ENCODE results near the gene MELK. TPM values are rescaled to one million over a fixed set of nuclear protein-coding genes. Genes with fewer than 3 reads are reported as not detected.

The MELK gene
- total and polyA plus RNA-seq, 10 of the 15 experiments (the other 5 are each of a cell fraction or from before 2014, with no cell fraction given): 38.7 to 80.3 (median 51.6) TPM

DNA sequence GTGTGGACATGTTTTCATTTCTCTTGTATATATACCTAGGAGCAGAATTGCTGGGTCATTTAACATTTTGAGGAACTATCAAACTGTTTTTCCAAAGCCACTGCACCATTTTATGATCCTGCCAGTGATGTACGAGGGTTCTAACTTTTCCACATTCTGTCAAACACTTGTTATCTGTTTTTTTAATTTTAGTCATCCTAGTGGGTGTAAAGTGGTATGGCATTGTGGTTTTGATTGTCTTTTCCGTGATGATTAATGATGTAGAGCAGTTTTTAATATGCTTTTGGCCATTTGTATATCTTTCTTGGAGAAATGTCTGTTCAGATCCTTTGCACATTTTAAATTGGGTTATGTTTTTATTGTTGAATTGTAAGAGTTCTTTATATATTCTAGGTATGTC lies 107.0 kb downstream of the MELK start:
- no peak for TF ChIP-seq SMAD5 (IDR thresholded peaks at IDR 0.05; ENCODE audit: low read depth)
- no peak for TF ChIP-seq CREB1 (IDR thresholded peaks at IDR 0.05; ENCODE audit: low read depth)
- TF ChIP-seq, protein P1, sequence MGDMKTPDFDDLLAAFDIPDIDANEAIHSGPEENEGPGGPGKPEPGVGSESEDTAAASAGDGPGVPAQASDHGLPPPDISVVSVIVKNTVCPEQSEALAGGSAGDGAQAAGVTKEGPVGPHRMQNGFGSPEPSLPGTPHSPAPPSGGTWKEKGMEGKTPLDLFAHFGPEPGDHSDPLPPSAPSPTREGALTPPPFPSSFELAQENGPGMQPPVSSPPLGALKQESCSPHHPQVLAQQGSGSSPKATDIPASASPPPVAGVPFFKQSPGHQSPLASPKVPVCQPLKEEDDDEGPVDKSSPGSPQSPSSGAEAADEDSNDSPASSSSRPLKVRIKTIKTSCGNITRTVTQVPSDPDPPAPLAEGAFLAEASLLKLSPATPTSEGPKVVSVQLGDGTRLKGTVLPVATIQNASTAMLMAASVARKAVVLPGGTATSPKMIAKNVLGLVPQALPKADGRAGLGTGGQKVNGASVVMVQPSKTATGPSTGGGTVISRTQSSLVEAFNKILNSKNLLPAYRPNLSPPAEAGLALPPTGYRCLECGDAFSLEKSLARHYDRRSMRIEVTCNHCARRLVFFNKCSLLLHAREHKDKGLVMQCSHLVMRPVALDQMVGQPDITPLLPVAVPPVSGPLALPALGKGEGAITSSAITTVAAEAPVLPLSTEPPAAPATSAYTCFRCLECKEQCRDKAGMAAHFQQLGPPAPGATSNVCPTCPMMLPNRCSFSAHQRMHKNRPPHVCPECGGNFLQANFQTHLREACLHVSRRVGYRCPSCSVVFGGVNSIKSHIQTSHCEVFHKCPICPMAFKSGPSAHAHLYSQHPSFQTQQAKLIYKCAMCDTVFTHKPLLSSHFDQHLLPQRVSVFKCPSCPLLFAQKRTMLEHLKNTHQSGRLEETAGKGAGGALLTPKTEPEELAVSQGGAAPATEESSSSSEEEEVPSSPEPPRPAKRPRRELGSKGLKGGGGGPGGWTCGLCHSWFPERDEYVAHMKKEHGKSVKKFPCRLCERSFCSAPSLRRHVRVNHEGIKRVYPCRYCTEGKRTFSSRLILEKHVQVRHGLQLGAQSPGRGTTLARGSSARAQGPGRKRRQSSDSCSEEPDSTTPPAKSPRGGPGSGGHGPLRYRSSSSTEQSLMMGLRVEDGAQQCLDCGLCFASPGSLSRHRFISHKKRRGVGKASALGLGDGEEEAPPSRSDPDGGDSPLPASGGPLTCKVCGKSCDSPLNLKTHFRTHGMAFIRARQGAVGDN (IDR thresholded peaks at IDR 0.05): no peak
- no peak for TF ChIP-seq BACH1 (IDR thresholded peaks at IDR 0.05; ENCODE audit: borderline replicate concordance)
- TF ChIP-seq SPI1 (IDR thresholded peaks at IDR 0.05; ENCODE audit: borderline replicate concordance, insufficient read depth, low read depth, low read length): no peak
- TF ChIP-seq, protein P2, sequence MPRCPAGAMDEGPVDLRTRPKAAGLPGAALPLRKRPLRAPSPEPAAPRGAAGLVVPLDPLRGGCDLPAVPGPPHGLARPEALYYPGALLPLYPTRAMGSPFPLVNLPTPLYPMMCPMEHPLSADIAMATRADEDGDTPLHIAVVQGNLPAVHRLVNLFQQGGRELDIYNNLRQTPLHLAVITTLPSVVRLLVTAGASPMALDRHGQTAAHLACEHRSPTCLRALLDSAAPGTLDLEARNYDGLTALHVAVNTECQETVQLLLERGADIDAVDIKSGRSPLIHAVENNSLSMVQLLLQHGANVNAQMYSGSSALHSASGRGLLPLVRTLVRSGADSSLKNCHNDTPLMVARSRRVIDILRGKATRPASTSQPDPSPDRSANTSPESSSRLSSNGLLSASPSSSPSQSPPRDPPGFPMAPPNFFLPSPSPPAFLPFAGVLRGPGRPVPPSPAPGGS (IDR thresholded peaks at IDR 0.05; ENCODE audit: borderline replicate concordance, insufficient read depth, low read depth, low read length, poor library complexity, severe bottlenecking): no peak
- TF ChIP-seq STAT3 (IDR thresholded peaks at IDR 0.05; ENCODE audit: low read depth, low read length): no peak
- TF ChIP-seq EED (IDR thresholded peaks at IDR 0.05; ENCODE audit: low read depth): no peak
- TF ChIP-seq LARP7 (IDR thresholded peaks at IDR 0.05): no peak
- TF ChIP-seq BRCA1 (IDR thresholded peaks at IDR 0.05; ENCODE audit: low read depth, low read length): no peak
- TF ChIP-seq ATF7 (IDR thresholded peaks at IDR 0.05; ENCODE audit: low read depth): no peak
- 96% methylated on average over 2 of the region's 2 CpGs for WGBS (ENCODE audit: insufficient coverage, insufficient replicate concordance, low lambda C conversion rate, missing lambda C conversion rate)
- no peak overlapping the region for H3K4me3 ChIP-seq
- RAD21 ChIA-PET (ENCODE audit: unreplicated experiment): no interaction called here
- H3K9me3 ChIP-seq (replicated peaks; ENCODE audit: control insufficient read depth, insufficient read depth, low read length): no peaks in the 10 kb centered on the region; the same call in 1 of the 3 replicates
- H2AFZ ChIP-seq (ENCODE audit: control insufficient read depth, low read depth, low read length): no peak overlapping the region
- FAIRE-seq (no peak), DNase-seq (ENCODE audit: low read depth, low spot score) (no peak), ATAC-seq (no peak)
- no peaks in the 10 kb centered on the region for H4K20me1 ChIP-seq (ENCODE audit: control insufficient read depth, insufficient read depth)
- in situ Hi-C loops (cut with MboI) (no loop called here), intact Hi-C loops (cut with micrococcal nuclease; ENCODE audit: unreplicated experiment) (no loop called here)
- BruUV-seq (replicated peaks): no TSS peak
- H3K27me3 ChIP-seq (replicated peaks in 1 of 2; ENCODE audit: control insufficient read depth in 2 of 2, insufficient read depth in 2 of 2, low read length in 1 of 2): no peaks in the 10 kb centered on the region
- CTCF ChIA-PET: no interaction called here
- H3K36me3 ChIP-seq (ENCODE audit: control insufficient read depth in 2 of 2, insufficient read depth in 2 of 2, low read length in 1 of 2): peaks cover 0 to 3% of the 10 kb centered on the region in 2 experiments; a peak in 2 of 4 replicates
- no peak overlapping the region for H3K9ac ChIP-seq (ENCODE audit: control insufficient read depth, insufficient read depth, low read length)
- H3K27ac ChIP-seq (ENCODE audit: control insufficient read depth, insufficient read depth): no peak overlapping the region
- H3K4me1 ChIP-seq (ENCODE audit: control insufficient read depth, insufficient read depth, low read length): no peaks in the 10 kb centered on the region
- H3K4me2 ChIP-seq (ENCODE audit: control insufficient read depth, insufficient read depth): no peak overlapping the region
- POLR2A ChIA-PET: no interaction called here
- H3K79me2 ChIP-seq (ENCODE audit: control insufficient read depth, insufficient read depth, low read length): no peaks in the 10 kb centered on the region
- SMC1A ChIA-PET (ENCODE audit: uncharacterized antibody, unreplicated experiment): no interaction called here

All from GM12878 (cell line).